ENCODE data around the gene POU6F2.

DNA sequence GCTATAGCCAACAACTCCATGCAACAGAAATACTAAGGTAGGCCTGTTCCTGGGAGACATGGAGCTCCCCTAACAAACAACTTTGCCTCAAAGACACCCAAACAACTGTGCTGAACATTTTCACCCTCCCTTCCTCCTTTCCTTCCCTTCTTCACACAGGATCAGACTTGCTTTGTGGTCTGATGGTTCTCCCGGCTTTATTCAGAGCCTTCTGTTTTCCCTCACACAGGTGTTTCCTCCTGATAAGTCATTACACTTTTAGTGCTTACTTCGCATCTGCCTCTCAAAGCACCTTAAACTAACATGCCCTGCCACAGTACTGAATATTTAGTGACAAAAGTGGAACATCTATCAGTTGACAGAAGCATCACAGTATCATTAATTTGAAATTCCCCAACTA, 532.2 kb downstream of the POU6F2 start:
- TF ChIP-seq CTCF (conservative IDR thresholded peaks at IDR 0.05; ENCODE audit: low read depth, low read length) = no peak
- TF ChIP-seq EZH2 (IDR thresholded peaks at IDR 0.05; ENCODE audit: borderline replicate concordance, low read depth, low read length, poor library complexity, severe bottlenecking) = no peak

Data from A673 (cell line).